ENCODE measurements around the gene KCNA3. TPM values are rescaled to one million over a fixed set of nuclear protein-coding genes. Genes with fewer than 3 reads are reported as not detected.

The KCNA3 gene
- total RNA-seq, 4 donors from 2014 or later: 0.18 to 0.20 TPM; not detected in 2

- in situ Hi-C loops (cut with MboI; ENCODE audit: low sequenced_read_pairs in 4 of 4): loop anchor here in 2 of 4 donors (5.0 to 10.0 kb wide), 2 partner anchors 134 to 136 kb away; no protein-coding TSS in a partner anchor
- peak; percentile 33 to 44 for DNase-seq
These were observed 43.7 kb downstream of the KCNA3 start for GRCh38 chr1:110630839-110631663.

DNA sequence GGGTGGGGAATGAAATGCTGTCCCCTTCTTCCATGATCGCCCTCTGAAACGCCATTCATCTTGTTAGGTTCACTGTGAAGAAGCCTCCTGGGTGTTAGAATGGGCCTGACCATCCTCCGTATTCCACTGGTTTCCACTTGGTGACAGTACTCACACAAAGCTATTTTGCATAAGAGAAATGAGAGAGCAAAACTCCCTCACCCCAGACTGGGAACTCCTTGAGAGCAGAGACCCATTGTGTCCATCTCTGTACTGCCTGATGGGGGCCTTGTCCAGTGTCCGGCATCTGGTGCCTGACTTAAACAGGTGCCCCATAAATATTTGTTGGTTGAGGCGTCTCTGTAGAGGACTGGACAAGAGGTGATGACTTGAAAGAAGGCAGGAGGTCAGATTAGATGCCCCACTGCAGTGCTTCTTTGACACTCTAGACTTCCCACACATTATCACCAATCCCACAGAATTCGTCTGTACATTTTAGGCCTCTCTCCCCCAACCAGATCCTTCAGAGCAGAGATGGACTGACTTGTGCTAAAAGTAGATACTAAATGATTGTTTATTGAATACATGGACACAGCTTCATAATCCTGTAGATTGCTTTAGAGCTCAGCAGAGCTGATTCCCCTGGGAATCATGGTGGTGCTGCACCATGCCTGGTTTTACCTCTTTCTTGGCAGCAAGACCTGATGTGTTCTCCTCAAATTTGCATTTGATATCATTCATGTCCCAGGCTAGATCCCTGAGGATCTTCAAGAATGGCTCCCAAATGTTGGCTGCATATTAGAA lies 46.2 kb downstream of the KCNA3 start:
- intact Hi-C loops (cut with DNase I; ENCODE audit: low total_unique reads): no loop called here
- H3K27ac ChIP-seq: no peak overlapping the region
- in situ Hi-C loops (cut with MboI; ENCODE audit: low sequenced_read_pairs in 4 of 4): loop anchor here in 2 of 4 donors (5.0 kb wide), 1 partner anchor 154 kb away; no protein-coding TSS in a partner anchor

More at GRCh38 chr1:110630839-110631663, 43.7 kb downstream of the KCNA3 start:
- H3K27me3 ChIP-seq: no peaks in the 10 kb centered on the region
- TF ChIP-seq CTCF (IDR thresholded peaks at IDR 0.05 in 4 of 5, conservative IDR thresholded peaks at IDR 0.05 in 1 of 5) (peak; percentile 61 to 84 (median 79)), POLR2A (IDR thresholded peaks at IDR 0.05) (no peak)
- peak; percentile 45 to 75 for ATAC-seq
- no peak overlapping the region for H3K27ac ChIP-seq
- intact Hi-C loops (cut with DNase I; ENCODE audit: low total_unique reads): loop anchor here (1.0 to 5.0 kb wide), 3 partner anchors 41 to 151 kb away; partner anchors contain the start of gene KCNA3
- H3K36me3 ChIP-seq: no peaks in the 10 kb centered on the region
- H3K4me1 ChIP-seq: peaks cover 0 to 6% of the 10 kb centered on the region in 2 donors
- no peak overlapping the region for H3K4me3 ChIP-seq
- no peaks in the 10 kb centered on the region for H3K9me3 ChIP-seq

GRCh38 chr1:110627764-110628163 lies 47.0 kb downstream of the KCNA3 start:
- no peaks in the 10 kb centered on the region for H3K27me3 ChIP-seq
- in situ Hi-C loops (cut with MboI; ENCODE audit: low sequenced_read_pairs in 4 of 4): loop anchor here in 2 of 4 donors (5.0 kb wide), 1 partner anchor 155 kb away; no protein-coding TSS in a partner anchor
- ATAC-seq (no peak), DNase-seq (no peak)
- TF ChIP-seq CTCF (IDR thresholded peaks at IDR 0.05 in 4 of 5, conservative IDR thresholded peaks at IDR 0.05 in 1 of 5) (no peak), POLR2A (IDR thresholded peaks at IDR 0.05) (no peak)
- intact Hi-C loops (cut with DNase I; ENCODE audit: low total_unique reads): no loop called here
- no peaks in the 10 kb centered on the region for H3K9me3 ChIP-seq
- no peak overlapping the region for H3K4me3 ChIP-seq
- H3K36me3 ChIP-seq: no peaks in the 10 kb centered on the region
- H3K4me1 ChIP-seq: no peaks in the 10 kb centered on the region
- H3K27ac ChIP-seq: no peak overlapping the region

More for the DNA sequence above, 46.2 kb downstream of the KCNA3 start:
- Histone ChIP-seq H3K9me3 (no peaks in the 10 kb centered on the region), H3K4me3 (no peak overlapping the region), H3K4me1 (no peaks in the 10 kb centered on the region), H3K36me3 (no peaks in the 10 kb centered on the region), H3K27me3 (no peaks in the 10 kb centered on the region)
- no peak for TF ChIP-seq CTCF (IDR thresholded peaks at IDR 0.05 in 4 of 5, conservative IDR thresholded peaks at IDR 0.05 in 1 of 5)
- TF ChIP-seq POLR2A (IDR thresholded peaks at IDR 0.05): no peak
- ATAC-seq: no peak
- DNase-seq: no peak

- intact Hi-C loops (cut with DNase I; ENCODE audit: low total_unique reads): no loop called here
- no peak for DNase-seq
- in situ Hi-C loops (cut with MboI; ENCODE audit: low sequenced_read_pairs in 4 of 4): loop anchor here in 2 of 4 donors (5.0 kb wide), 1 partner anchor 155 kb away; no protein-coding TSS in a partner anchor
These were observed 47.9 kb downstream of the KCNA3 start for GRCh38 chr1:110626889-110627288.

More at GRCh38 chr1:110626889-110627288, 47.9 kb downstream of the KCNA3 start:
- no peaks in the 10 kb centered on the region for H3K27me3 ChIP-seq
- H3K9me3 ChIP-seq: no peaks in the 10 kb centered on the region
- ATAC-seq: no peak
- no peaks in the 10 kb centered on the region for H3K36me3 ChIP-seq
- no peaks in the 10 kb centered on the region for H3K4me1 ChIP-seq
- TF ChIP-seq POLR2A (IDR thresholded peaks at IDR 0.05) (no peak), CTCF (IDR thresholded peaks at IDR 0.05 in 4 of 5, conservative IDR thresholded peaks at IDR 0.05 in 1 of 5) (no peak)
- H3K4me3 ChIP-seq: no peak overlapping the region
- no peak overlapping the region for H3K27ac ChIP-seq

Other genes with a start within 250 kb of the KCNA3 start
- 1 to 10 TPM in 3 of 4 donors, under 1 TPM in 1; 0.38 to 2.8 (median 1.6) TPM for gene PROK1, start 223.8 kb downstream of the KCNA3 start, total RNA-seq
- not detected for gene KCNA10, start 155.8 kb downstream of the KCNA3 start, total RNA-seq
- 1 to 10 TPM in 2 of 4 donors, under 1 TPM in 2; 0.31 to 2.9 (median 1.0) TPM for gene KCNA2, start 68.6 kb downstream of the KCNA3 start, total RNA-seq
- 1 to 10 TPM; 2.2 to 7.5 (median 6.0) TPM for gene CD53, start 198.2 kb upstream of the KCNA3 start, total RNA-seq